Activated CD4-positive, alpha-beta T cell treated with anti-CD3 and anti-CD28 coated beads, Interleukin-2, Interleukin-4, amounts not matched to agents 100 ng/mL and 50 ng/mL, durations not matched to agents 16 hours and 8 hours (primary cell): Measurements from ENCODE around the gene PRKG1.

Source experiments
- DNase-seq: peaks from one replicate; pipeline ENCODE4 v3.0.0-alpha.2; 2020; ENCODE audit warnings: low spot score

PRKG1 gene

DNA sequence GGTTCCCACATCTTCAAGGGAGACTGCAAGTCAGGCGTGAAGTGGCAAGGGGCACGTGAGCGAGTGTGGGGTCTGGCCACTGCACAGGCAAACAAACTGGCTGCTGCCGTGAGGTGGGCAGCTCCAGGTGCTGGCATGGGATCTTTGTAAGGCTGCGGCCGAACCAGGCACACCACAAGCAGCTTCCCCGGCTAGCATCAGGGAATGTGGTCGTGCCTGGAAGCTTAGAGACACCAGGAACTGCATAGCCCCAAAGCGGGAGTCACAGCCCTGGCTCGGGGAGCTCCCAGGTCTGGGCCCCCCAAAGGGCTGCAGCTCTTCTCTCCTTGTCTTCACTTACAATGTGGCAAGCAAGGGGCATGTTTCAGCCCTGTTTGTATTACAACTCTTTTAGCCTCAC lies 988.9 kb downstream of the PRKG1 start:
- DNase-seq: no peak

DNA sequence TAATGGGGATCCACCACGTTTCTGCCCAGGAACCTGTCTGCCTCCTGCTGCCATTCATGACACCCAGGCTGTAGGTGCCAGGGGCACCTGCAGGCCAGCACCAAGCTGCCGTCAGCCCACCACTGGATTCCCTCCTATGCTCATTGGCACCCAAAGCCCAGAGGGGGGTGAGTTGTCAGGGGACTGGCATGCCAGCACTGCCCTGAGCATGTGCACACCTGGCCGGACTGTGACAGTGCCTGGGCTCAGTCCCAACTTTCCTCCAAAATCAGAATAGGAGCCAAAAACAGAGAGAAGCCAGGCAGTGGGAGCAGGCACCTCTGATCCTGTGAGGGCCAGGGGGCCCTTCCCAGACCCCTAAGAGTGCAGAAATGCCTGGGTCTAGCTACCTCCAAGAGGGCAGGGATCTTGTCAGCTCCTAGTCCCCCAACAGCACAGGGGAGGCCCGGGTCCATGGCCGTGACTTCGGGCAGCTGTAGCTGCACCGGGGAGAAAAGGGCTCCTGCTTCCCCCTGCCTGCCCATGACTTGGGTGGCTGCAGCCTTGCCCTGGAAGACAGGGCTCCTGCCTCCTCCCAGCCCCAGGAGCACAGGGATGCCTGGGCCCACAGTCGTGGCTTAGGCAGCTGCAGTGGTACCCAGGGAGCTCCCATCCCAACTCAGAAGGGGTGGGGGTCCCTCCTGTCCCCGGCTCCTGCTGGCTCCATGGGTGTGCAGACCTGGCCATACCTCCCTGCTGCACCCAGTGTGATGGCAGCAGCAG lies 990.0 kb downstream of the PRKG1 start:
- no peak for DNase-seq

DNA sequence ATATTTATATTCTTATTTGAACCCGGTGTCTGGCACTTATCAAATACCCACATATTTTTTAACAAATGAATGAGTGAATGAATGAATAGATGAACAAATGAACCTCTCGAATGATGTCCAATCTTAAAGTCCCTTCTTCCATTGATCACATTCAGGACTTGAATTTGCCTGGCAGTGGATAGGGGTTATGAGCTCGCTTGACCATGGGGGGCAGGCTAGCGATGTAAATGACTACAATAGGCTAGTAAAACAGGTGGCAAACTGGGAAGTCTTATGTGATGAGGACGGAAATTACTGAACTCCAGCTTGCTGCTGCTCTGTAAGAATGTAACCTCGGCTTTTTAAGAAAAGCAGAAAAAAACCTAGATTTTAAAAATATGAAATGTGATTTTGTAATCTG lies 992.1 kb downstream of the PRKG1 start:
- DNase-seq: no peak

DNA sequence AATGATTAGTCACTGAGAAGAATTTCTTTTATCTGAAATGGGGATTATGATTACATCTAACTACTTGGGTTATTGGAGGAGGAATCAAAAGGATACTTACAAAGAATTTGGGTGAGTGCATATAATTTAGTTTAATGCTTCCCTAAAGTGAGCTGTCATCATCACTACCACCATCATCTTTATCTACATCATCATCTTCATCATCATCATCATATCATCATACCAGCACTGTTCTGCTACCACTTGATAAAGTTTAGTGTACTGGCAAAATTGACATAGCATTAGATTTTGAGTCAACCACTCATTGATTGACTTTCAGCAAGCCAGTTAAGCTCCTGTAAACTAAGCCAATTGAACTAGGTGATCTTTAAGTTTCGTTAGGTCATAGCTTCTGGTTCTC lies 994.2 kb downstream of the PRKG1 start:
- DNase-seq: no peak

DNA sequence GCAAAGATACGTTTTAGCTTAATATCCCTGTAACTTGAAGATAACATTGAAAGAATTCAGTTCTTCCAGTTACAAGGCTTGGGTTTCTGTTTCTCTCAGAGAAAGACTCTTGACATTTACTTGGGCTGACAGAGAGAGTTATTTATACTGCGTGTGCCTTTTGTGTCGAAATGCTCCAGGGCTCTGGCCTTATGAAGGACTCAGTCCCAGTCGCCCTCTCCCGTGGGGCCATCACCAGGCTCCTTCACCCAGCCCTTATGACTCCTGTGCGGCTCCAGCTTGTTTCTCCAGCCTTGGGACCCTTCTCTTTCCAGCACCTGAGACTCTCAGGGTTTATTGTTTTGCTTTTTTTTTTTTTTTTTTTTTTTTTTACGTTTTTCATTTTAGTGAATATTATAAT lies 997.5 kb downstream of the PRKG1 start:
- DNase-seq: no peak

DNA sequence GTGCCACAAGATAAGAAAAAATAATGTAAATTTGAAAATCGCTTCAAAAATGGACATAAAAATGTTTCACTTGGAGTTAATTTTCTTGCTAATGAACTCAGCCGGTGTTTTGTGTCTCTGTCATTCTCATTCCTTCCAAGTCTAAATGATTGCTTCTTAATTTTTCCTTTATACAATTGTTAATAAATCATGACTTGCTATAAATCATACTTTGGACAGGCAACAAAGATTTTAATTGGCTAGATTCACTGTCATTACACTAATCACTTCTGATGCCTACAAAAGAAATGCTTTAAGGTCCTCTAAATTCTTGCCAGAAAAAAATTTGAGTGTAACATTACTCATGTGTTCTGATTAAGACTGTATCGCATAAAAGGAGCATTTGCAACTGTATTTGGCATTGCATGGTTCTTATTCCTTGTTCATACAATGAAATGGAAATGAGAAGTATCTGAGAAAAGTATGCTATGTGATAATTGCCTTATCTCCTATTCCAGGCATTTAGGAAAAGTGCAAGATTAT lies 1000.3 kb downstream of the PRKG1 start:
- DNase-seq: no peak

DNA sequence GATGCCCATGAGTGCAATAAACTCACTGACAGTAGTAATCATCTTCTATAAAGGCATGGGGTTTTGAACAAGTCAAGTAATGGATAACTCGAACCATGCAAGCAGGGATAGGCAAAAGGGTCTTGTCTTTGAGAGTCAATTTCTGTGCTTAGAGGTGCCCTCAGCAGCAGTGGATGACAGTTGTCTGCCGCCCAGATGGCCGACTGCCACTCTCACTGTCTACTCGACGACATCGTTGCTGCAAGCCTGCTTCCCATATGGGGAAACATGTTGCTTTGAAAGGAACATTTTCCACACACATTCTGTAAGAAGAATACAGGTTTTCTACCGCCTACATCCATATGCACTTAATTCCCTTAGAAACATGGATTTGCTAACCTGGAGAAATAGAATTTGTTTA lies 1003.5 kb downstream of the PRKG1 start:
- no peak for DNase-seq

DNA sequence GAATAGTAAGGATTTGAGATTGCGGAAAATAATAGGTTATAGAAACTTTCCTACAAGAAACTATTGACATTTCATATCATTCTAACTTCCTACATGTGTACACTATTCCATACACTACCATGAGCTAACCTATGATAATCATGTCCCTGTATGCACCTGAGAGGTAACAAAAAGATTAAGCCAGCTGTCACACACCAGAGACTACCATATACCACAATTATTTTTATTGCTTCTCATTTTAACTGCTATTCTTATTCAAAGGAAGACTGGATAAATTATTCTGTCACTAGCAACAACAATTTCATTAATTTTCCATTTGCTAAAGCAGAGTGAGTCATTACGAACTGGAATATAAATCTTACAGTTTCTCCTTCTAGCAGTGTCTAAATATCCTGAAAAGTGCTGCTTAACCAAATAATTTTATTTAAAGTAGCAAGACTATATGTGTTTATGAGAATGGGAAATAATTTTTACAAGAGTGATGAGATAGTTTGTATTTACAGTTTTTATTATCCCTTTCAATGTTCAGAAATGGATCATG lies 1004.2 kb downstream of the PRKG1 start:
- no peak for DNase-seq

DNA sequence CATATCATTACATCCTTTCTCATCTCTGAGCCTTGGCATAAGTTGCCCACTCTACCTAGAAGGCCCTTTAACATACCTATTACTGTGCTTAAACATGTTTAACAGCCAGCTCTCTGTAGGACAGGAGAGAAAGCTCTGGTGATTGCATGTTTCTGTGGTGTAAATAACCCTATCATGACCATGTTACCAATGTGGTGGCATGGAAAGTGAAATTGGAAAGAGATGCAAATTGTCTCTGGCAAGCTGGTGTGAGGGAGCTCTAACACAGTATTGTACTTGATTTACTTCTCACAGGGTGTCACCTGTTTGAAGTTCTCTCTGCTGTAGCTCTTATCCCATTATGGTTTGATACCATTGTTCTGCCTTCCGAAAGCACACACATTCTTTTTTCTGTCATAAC lies 1008.0 kb downstream of the PRKG1 start:
- no peak for DNase-seq

DNA sequence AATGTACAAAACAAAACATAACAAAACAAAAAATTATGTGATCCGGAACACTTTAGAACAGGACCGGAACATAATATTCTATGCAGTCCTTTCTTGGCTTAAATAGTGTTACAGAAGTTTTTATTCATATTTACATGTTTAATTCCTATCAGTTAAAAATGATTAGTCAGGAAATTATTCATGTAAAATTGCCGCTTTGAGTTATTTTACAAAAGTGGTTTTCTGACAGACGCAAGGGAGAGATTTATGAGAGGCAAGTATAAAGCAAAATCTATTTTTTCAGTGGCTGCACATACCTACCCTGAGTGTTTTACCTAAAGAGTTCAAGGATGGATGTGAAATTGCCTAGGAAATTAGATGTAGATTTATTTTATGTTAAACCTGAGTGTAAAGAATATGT lies 1009.1 kb downstream of the PRKG1 start:
- no peak for DNase-seq

DNA sequence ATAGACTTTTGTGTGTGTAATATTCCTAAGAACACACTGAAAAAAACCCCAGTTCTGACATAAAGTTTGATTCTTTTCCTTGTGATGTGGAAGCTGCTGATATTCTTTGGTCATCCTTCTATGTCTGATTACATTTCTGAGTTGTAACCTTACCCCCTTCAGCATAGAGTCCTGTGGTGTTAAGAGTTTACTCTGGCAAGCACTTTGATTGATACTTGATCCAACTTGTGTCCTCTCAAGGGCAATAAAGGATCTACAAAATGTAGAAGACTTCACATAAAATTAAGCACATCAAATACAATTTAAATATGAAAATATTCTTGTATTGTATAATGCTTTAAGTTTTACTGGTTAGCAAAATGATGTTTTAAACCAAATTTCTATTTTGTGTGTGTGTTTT lies 1018.1 kb downstream of the PRKG1 start:
- DNase-seq: no peak

DNA sequence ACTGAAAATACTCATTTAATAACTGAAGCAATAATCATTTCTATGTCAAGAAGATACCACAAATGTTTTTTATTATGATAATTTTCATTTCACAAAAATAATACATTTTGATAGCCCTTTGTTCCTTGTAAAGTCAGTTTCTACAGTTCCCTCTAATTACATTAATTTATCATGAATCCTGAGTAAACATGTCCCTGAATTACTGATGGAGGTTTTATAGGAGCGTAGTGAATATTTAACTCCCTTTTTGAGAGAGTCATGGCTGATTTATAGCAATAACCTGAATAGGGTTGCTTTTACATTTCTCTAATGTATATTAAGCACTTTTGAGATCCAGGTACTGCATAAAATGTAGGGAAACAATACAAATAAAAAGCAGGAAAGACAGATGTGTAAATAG lies 1023.8 kb downstream of the PRKG1 start:
- DNase-seq: no peak

DNA sequence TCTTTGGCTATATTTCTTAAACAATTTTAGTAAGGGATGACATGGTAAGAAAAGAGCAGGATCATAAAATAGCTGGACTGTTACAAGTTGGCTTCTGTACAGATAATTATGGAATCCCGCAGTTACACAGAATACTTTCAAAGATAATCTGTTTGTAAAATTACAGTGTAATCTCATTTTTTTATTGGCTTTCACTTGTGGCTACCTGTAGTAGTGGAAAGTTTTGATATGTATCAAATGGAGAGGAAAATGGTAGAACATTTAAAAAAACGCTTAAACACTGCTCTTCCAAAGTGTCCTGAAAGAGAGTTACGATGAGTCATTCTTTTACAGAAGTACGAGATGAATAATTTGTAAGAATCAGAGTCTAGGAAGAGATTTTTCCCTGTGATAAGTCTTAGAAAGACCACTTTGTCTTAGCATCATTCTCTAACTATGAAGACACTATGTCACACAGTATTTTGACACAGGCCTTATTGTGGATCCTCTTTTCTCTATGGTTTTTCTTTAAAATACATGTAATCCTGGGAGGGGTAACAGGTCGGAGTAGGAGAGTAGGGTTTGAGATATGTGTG lies 1024.8 kb downstream of the PRKG1 start:
- no peak for DNase-seq

DNA sequence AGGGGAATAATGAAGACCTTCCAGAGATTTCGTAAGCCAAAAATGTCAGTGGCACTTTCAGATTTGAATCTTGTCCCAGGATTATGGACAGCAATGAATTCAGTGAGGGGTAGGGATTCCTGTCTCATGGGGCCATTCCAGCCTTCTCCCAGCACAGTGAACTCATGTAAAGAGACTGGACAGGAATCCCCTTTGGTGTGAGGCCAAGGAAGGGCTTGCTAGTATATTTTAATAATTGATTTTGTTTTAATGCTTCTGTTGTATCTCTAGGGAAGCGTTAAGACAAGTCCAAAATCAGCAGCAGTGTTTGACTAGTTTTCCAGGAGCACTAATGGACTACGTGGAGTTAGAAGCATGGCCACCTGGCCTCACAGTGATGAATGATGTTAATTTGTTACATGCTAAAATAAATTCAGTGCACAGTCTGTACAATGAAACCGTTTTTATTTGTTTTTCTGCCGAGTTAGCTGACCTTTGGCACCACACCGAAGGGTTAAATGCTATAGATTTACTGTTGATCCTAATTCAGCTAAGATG lies 1025.8 kb downstream of the PRKG1 start:
- no peak for DNase-seq

DNA sequence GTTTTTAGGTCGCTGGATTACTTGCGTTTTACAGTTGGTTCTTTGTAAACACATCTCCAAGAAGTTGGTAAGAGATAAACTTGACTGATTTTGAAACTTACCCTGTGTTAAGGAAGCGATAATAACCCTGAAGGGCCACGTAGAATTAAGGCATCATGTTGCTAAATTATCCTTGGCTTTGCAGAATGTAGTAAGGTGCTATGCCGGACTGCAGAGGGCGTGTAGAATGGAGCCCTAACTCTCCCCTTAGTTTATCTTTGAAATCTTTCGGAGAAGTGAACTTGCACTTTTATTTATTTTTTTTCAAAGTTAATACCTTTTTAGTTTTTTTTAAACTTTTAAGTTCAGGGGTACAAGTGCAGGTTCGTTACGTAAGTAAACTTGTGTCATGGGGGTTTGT lies 1031.0 kb downstream of the PRKG1 start:
- no peak for DNase-seq

DNA sequence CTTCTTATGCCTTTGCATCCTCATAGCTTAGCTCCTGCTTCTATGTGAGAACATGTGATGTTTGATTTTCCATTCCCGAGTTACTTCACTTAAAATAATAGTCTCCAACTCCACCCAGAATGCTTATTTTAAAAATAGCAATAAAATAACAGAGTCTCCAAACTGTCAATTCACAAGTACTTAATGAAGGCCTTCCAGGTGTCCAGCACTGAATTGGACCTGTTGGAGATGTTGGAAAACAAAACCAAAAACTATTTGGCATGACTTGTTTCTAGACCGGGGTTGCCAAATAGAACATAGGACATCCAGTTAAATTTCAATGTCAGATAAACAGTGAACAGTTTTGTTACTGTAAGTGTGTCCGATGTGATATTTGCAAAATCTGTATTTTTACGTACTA lies 1031.7 kb downstream of the PRKG1 start:
- no peak for DNase-seq

DNA sequence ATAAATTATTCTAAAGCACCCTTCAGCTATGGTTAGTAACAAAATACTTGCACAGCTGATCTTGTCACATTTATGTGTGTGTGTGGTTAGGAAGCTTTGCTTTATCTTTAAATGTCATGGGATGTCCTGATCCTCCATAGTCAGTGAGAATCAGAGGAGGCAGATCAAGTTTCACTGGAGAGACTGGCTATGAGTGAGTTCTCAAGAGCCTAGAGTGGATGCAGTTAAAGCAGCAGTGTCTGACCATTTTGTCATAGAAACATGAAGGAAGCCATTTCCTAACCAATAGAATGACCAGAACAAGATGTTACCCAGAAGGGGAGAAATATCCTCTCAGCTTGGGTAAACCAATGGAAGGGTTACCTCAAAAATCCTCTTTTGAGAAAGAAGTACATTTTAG lies 1032.6 kb downstream of the PRKG1 start:
- no peak for DNase-seq

DNA sequence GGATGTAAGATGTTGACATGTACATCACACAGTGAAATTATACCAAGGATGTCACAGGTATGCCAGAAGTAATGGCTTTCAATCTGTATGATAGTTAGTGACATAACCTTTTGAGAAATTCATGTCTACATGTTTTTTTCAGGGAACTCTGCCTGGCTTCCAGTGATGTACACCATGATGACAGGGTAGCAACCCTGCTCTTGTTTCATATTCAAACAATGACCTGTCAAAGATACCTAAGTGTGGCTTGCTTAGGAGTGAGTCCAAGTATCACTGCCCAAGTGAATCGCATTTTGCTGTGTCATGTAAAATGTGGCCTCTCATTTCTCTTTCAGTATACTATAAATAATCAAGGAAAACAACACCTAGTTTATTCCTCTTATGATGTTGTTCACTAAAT lies 1033.9 kb downstream of the PRKG1 start:
- no peak for DNase-seq

DNA sequence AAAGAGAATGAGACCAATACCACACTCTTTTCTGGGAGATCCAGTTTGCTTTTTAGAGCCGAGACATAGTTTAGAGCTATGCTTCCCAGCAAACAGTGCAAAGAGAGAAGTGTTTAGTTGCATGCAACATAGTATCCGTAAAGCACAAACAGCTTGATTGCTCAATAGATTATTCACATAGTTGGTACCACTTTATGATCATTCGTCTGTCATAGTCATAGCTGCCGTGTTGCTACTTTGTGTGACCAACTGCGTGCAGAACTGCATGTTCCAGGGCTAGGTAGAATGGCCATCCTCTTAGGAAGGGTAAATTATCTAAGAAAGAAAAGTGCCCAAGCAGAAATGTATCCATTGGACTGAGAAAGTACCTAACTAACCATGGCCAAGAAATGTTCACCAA lies 1036.3 kb downstream of the PRKG1 start:
- DNase-seq: no peak

DNA sequence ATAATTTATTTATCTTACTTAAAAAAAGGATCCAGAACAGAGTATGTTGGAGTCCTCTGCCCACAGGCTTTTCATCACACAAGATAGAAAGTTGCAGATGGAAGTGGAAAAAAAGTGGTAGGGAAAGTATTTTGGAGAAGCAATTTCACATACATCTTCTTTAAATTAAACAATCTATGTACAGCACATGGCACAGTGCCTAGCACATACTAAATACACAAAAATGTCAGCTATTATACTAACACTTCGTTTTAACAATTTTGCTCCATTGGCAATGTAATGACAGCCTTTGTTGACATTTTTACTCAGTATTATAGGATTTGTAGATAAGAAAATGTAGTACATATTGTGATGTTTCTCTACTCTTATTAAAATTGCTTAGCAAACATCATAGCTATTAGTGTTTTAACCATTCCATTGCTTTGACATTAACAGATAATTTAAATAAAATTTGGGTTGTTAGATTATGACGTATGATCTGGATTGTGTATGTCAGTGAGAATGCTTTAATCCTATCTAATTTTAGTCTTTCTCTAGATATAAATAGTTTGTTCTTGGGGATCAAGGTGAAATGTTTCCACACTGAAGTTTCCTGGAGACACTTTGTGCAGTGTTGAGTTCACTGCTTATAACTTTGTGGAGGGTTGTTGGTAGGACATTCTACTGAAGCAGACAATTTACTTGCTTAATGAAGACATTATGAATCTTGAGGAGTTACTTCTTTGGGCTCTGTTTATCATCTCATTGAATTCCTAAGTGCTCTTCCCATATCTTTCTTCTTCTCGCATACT lies 1037.0 kb downstream of the PRKG1 start:
- DNase-seq: no peak

DNA sequence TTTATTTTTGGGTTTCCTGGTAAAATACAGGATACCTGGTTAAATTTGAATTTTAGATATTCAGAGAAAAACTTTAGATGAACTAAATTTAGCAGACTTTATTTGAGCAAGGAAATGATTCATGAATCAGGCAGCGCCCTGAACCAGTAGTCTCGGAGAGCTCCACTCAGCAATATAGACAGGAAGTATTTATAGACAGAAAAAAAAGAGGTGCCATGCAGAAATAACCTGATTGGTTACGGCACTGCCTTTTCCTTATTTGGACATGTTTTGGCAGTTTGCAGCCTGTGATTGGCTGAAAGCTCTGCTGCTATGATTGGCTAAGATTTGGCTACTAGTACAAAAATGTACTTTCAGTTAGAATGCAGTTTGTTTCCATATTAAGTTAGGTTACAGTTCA lies 1041.5 kb downstream of the PRKG1 start:
- no peak for DNase-seq

DNA sequence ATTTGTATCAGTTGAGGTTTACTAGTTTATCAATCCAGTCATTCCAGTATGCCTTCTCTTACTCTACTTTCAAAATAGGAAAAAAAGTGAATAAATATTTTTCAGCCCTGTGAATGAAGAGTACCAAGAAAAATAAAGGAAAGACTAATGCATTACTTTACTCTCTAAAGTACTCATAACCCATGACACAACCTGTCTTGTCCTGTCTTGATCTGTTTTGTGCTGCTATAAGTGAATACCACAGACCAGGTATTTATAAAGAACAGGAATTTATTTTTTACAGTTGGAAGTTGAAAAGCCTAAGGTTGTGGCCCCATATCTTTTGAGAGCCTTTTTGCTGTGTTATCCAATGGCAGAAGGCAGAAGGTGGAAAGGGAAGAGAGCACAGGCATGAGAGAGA lies 1045.2 kb downstream of the PRKG1 start:
- DNase-seq: no peak

DNA sequence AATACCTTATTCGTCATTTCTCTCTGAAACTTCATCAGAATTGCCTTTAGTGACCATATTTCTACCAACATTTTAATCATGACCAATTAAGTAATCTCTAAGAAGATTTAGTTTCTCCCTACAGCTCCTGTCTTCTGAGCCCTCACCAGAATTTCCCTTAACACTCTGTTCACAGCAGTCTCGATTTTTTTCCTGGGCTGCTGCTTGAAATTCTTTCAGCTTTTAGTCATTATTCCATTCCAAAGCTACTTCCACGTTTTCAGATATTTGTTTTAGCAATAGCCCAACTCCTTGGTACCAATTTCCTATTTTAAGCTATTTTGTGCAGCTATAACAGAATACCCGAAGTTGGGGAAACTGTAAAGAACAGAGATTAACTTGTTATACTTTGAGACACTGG lies 1047.4 kb downstream of the PRKG1 start:
- DNase-seq: no peak
